GM12872 (cell line): ENCODE data around the gene BCL11B.

Experiments used
- CTCF ChIP-seq: IDR thresholded peaks from 3 replicates; pipeline ENCODE4 v1.5.1; 2011; ENCODE audit warnings: low read depth, mild to moderate bottlenecking, low read length, moderate library complexity; ENCODE audit not compliant: insufficient read depth

BCL11B gene

GRCh38 chr14:99119554-99120525, 152.2 kb downstream of the BCL11B start:
- no peak for TF ChIP-seq CTCF
